GM12878 (cell line): ENCODE data around the gene GPR155. TPM values are rescaled to one million over a fixed set of nuclear protein-coding genes. Genes with fewer than 3 reads are reported as not detected.

Source experiments
- ATAC-seq: fragments of 200-7000 bp; cut with Tn5 transposase; 3 replicates; pipeline ENCODE4 v1.9.1; 2020; ENCODE audit warnings: mild to moderate bottlenecking, moderate library complexity
- BruUV-seq: library from RNA; stranded (reverse); fragments of 400-500 nt; replicated peaks from 2 replicates; lab custom pipeline; 2021; lab: Mats Ljungman, UMichigan
- CTCF ChIA-PET: fragments of 300-600 bp; sonication (Branson Sonifier 250); formaldehyde crosslinking; extraction: SDS; loops from one replicate; lab custom pipeline; 2021; ENCODE audit warnings: inconsistent platforms; lab: Yijun Ruan, JAX
- POLR2A ChIA-PET: fragments of 350-600 bp; formaldehyde crosslinking; extraction: SDS; loops from one replicate; lab custom pipeline; 2021; ENCODE audit warnings: inconsistent platforms; lab: Charles Lee
- RAD21 ChIA-PET: fragments of 300-600 bp; sonication (Branson Sonifier 250); formaldehyde crosslinking; loops from one replicate; lab custom pipeline; 2023; ENCODE audit warnings: antibody characterized with exemption; ENCODE audit not compliant: unreplicated experiment; lab: Charles Lee
- SMC1A ChIA-PET: fragments of 300-600 bp; sonication (Branson Sonifier 250); formaldehyde crosslinking; loops from one replicate; lab custom pipeline; 2023; ENCODE audit not compliant: unreplicated experiment, uncharacterized antibody; lab: Charles Lee
- DNase-seq: peaks from one replicate; pipeline ENCODE4 v3.0.0-alpha.2; 2011; ENCODE audit warnings: low read depth, low spot score
- FAIRE-seq: peaks from 3 replicates; lab custom pipeline; 2011; peaks lifted over from hg19 to GRCh38; lab: Jason Lieb, UNC
- H2AFZ ChIP-seq: 2 replicates; pipeline ENCODE4 v1.6.0; 2011; ENCODE audit warnings: low read depth, low read length, control low read depth; ENCODE audit not compliant: control insufficient read depth
- H3K27ac ChIP-seq: 2 replicates; pipeline ENCODE4 v1.5.1; 2011; ENCODE audit warnings: control low read depth; ENCODE audit not compliant: control insufficient read depth, insufficient read depth
- H3K27me3 ChIP-seq, 2 experiments: replicated peaks in 1 of 2; 2 replicates each; pipeline versions ENCODE4 v1.6.0 to v1.6.1; 2011; ENCODE audit warnings: low read length in 1 of 2; ENCODE audit not compliant: control insufficient read depth in 2 of 2, insufficient read depth in 2 of 2
- H3K36me3 ChIP-seq, 2 experiments: 2 replicates each; pipeline ENCODE4 v1.5.1; 2011; ENCODE audit warnings: low read length in 1 of 2; ENCODE audit not compliant: control insufficient read depth in 2 of 2, insufficient read depth in 2 of 2
- H3K4me1 ChIP-seq: 2 replicates; pipeline ENCODE4 v1.6.1; 2011; ENCODE audit warnings: mild to moderate bottlenecking, low read length, moderate library complexity, mixed read lengths; ENCODE audit not compliant: control insufficient read depth, insufficient read depth
- H3K4me2 ChIP-seq: 2 replicates; pipeline ENCODE4 v1.6.0; 2011; ENCODE audit warnings: control low read depth; ENCODE audit not compliant: control insufficient read depth, insufficient read depth
- H3K4me3 ChIP-seq: fragments of 200-600 bp; sonication (generic); 2 replicates; pipeline ENCODE4 v1.5.1; 2016
- H3K79me2 ChIP-seq: 2 replicates; pipeline ENCODE4 v1.6.0; 2011; ENCODE audit warnings: low read length; ENCODE audit not compliant: control insufficient read depth, insufficient read depth
- H3K9ac ChIP-seq: 2 replicates; pipeline ENCODE4 v1.8.0; 2011; ENCODE audit warnings: low read length, control low read depth, mixed read lengths; ENCODE audit not compliant: control insufficient read depth, insufficient read depth
- H3K9me3 ChIP-seq: replicated peaks from 3 replicates; pipeline ENCODE4 v1.5.1; 2011; ENCODE audit warnings: mild to moderate bottlenecking, low read length; ENCODE audit not compliant: control insufficient read depth, insufficient read depth
- H4K20me1 ChIP-seq: 2 replicates; pipeline ENCODE4 v1.6.0; 2011; ENCODE audit not compliant: control insufficient read depth, insufficient read depth
- CEBPB ChIP-seq, 2 experiments: fragments of 150-350 bp in 1 of 2; IDR thresholded peaks; 2 replicates each; pipeline ENCODE4 v1.6.1; 2012 to 2014; ENCODE audit warnings: low read depth in 2 of 2, low read length in 2 of 2, borderline replicate concordance in 1 of 2, inconsistent platforms in 1 of 2
- CREB1 ChIP-seq: IDR thresholded peaks from 2 replicates; pipeline ENCODE4 v1.6.1; 2012; ENCODE audit warnings: low read depth, mild to moderate bottlenecking, inconsistent platforms
- FOXM1 ChIP-seq: IDR thresholded peaks from 2 replicates; pipeline ENCODE4 v1.6.1; 2012; ENCODE audit warnings: low read depth, mild to moderate bottlenecking, inconsistent platforms, low read length, moderate library complexity
- JUNB ChIP-seq: IDR thresholded peaks from 2 replicates; pipeline ENCODE4 v1.6.1; 2016; ENCODE audit warnings: antibody characterized with exemption, mild to moderate bottlenecking
- KAT2A ChIP-seq: conservative IDR thresholded peaks from 2 replicates; pipeline ENCODE4 v1.6.1; 2011; ENCODE audit warnings: low read depth, low read length; ENCODE audit not compliant: control insufficient read depth
- KDM1A ChIP-seq: fragments of 200-600 bp; sonication (generic); IDR thresholded peaks from 2 replicates; pipeline ENCODE4 v1.6.1; 2016; ENCODE audit warnings: borderline replicate concordance
- MXI1 ChIP-seq: fragments of 150-350 bp; IDR thresholded peaks from 2 replicates; pipeline ENCODE4 v1.6.1; 2011; ENCODE audit warnings: low read depth, mild to moderate bottlenecking, inconsistent platforms, low read length, improper control_type of control experiment
- MYB ChIP-seq: fragments of 150-350 bp; IDR thresholded peaks from 2 replicates; pipeline ENCODE4 v1.6.1; 2014; ENCODE audit warnings: mild to moderate bottlenecking, low read depth, low read length, borderline replicate concordance
- POLR2AphosphoS2 ChIP-seq: IDR thresholded peaks from 2 replicates; pipeline ENCODE4 v1.6.1; 2011; ENCODE audit warnings: low read depth, mild to moderate bottlenecking, low read length, improper control_type of control experiment, moderate library complexity
- POU2F2 ChIP-seq: IDR thresholded peaks from 3 replicates; pipeline ENCODE4 v1.6.1; 2011; ENCODE audit warnings: low read depth, mild to moderate bottlenecking, low read length, borderline replicate concordance
- RAD51 ChIP-seq: fragments of 450-650 bp; IDR thresholded peaks from 2 replicates; pipeline ENCODE4 v1.6.1; 2016; ENCODE audit warnings: moderate library complexity, mild to moderate bottlenecking, inconsistent platforms
- RELA ChIP-seq: fragments of 450-650 bp; IDR thresholded peaks from 2 replicates; pipeline ENCODE4 v1.8.0; 2014; ENCODE audit warnings: borderline replicate concordance; ENCODE audit not compliant: partially characterized antibody
- RFX5 ChIP-seq: IDR thresholded peaks from 2 replicates; pipeline ENCODE4 v1.6.1; 2011; ENCODE audit warnings: low read depth, low read length, improper control_type of control experiment
- SMARCA5 ChIP-seq: fragments of 450-650 bp; IDR thresholded peaks from 2 replicates; pipeline ENCODE4 v1.6.1; 2017; ENCODE audit warnings: mild to moderate bottlenecking
- SMC3 ChIP-seq: IDR thresholded peaks from 2 replicates; pipeline ENCODE4 v1.6.1; 2011; ENCODE audit warnings: low read length, improper control_type of control experiment, borderline replicate concordance
- SRF ChIP-seq, 2 experiments: IDR thresholded peaks; 2 replicates each; pipeline ENCODE4 v1.6.1; 2011; ENCODE audit warnings: low read depth in 2 of 2, low read length in 2 of 2, mild to moderate bottlenecking in 1 of 2, moderate library complexity in 1 of 2
- ZNF217 ChIP-seq: fragments of 450-650 bp; IDR thresholded peaks from 2 replicates; pipeline ENCODE4 v1.6.1; 2017; ENCODE audit warnings: antibody characterized with exemption, mild to moderate bottlenecking
- WGBS: methylation state at CpG from one replicate; pipeline ENCODE4 v1.1.6; 2016; ENCODE audit warnings: low lambda C conversion rate; ENCODE audit not compliant: insufficient replicate concordance, insufficient coverage; ENCODE audit errors: missing lambda C conversion rate; 5-methylcytosine and 5-hydroxymethylcytosine counted together
- in situ Hi-C: fragments of 300-500 bp; cut with MboI; formaldehyde crosslinking; loops from 9 replicates; pipeline ENCODE4 v1.14.3; 2018; ENCODE audit warnings: mixed read lengths
- intact Hi-C: fragments of 100-400 bp; cut with micrococcal nuclease; formaldehyde crosslinking; loops from one replicate; pipeline ENCODE4 v1.14.2; 2022; ENCODE audit not compliant: unreplicated experiment
- polyA plus RNA-seq, 11 experiments: library from polyadenylated mRNA; depleted of rRNA in 4 of 11; unstranded in 6 of 11; stranded (reverse) in 5 of 11; fragments of >200 nt; fragmentation: Nextera tagmentation in 4 of 11; fragmentation: Illumina TruSeq in 1 of 11; extraction: Ambion mirVana in 4 of 11; extraction: Trizol in 1 of 11; gene quantifications; 1 replicate in 1 of 11; 2 replicates in 10 of 11; pipeline versions ENCODE4 v1.2.1 to v1.2.3, GENCODE V29; 2011 to 2016; ENCODE audit warnings: inconsistent platforms in 2 of 11, missing spikeins in 2 of 11, low read depth in 1 of 11
- total RNA-seq, 4 experiments: library from RNA; depleted of rRNA in 3 of 4; stranded (reverse); fragments of >200 nt in 3 of 4; fragmentation: Illumina TruSeq in 1 of 4; extraction: Trizol in 1 of 4; gene quantifications; 2 replicates each; pipeline versions ENCODE4 v1.2.1 to v1.2.3, GENCODE V29; 2013 to 2021
- TF ChIP-seq, protein P1 (sequence below): fragments of 450-650 bp; IDR thresholded peaks from 2 replicates; pipeline ENCODE4 v1.6.1; 2016; ENCODE audit warnings: mild to moderate bottlenecking, moderate library complexity, borderline replicate concordance
- TF ChIP-seq, protein P2 (sequence below): IDR thresholded peaks from 2 replicates; pipeline ENCODE4 v1.6.1; 2012; ENCODE audit warnings: low read length, inconsistent platforms
- TF ChIP-seq, protein P3 (sequence below): fragments of 450-650 bp; IDR thresholded peaks from 2 replicates; pipeline ENCODE4 v1.6.1; 2016; ENCODE audit warnings: mild to moderate bottlenecking

Gene GPR155
- total and polyA plus RNA-seq, 10 of the 15 experiments (the other 5 are each of a cell fraction or from before 2014, with no cell fraction given) = 0.53 to 3.0 (median 1.5) TPM

GRCh38 chr2:174454566-174454965, 32.3 kb downstream of the GPR155 start:
- H3K4me2 ChIP-seq = no peak overlapping the region
- H3K27ac ChIP-seq = no peak overlapping the region
- no peak for TF ChIP-seq POU2F2
- no peak for TF ChIP-seq RELA
- TF ChIP-seq, protein P1, sequence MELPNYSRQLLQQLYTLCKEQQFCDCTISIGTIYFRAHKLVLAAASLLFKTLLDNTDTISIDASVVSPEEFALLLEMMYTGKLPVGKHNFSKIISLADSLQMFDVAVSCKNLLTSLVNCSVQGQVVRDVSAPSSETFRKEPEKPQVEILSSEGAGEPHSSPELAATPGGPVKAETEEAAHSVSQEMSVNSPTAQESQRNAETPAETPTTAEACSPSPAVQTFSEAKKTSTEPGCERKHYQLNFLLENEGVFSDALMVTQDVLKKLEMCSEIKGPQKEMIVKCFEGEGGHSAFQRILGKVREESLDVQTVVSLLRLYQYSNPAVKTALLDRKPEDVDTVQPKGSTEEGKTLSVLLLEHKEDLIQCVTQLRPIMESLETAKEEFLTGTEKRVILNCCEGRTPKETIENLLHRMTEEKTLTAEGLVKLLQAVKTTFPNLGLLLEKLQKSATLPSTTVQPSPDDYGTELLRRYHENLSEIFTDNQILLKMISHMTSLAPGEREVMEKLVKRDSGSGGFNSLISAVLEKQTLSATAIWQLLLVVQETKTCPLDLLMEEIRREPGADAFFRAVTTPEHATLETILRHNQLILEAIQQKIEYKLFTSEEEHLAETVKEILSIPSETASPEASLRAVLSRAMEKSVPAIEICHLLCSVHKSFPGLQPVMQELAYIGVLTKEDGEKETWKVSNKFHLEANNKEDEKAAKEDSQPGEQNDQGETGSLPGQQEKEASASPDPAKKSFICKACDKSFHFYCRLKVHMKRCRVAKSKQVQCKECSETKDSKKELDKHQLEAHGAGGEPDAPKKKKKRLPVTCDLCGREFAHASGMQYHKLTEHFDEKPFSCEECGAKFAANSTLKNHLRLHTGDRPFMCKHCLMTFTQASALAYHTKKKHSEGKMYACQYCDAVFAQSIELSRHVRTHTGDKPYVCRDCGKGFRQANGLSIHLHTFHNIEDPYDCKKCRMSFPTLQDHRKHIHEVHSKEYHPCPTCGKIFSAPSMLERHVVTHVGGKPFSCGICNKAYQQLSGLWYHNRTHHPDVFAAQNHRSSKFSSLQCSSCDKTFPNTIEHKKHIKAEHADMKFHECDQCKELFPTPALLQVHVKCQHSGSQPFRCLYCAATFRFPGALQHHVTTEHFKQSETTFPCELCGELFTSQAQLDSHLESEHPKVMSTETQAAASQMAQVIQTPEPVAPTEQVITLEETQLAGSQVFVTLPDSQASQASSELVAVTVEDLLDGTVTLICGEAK = no peak
- TF ChIP-seq FOXM1 = no peak
- no peak for TF ChIP-seq POLR2AphosphoS2
- no peak for TF ChIP-seq KDM1A
- no peak for TF ChIP-seq KAT2A
- TF ChIP-seq MXI1 = no peak
- TF ChIP-seq SMARCA5 = no peak
- TF ChIP-seq CREB1 = no peak
- TF ChIP-seq ZNF217 = no peak
- no peak for TF ChIP-seq JUNB
- TF ChIP-seq, protein P2, sequence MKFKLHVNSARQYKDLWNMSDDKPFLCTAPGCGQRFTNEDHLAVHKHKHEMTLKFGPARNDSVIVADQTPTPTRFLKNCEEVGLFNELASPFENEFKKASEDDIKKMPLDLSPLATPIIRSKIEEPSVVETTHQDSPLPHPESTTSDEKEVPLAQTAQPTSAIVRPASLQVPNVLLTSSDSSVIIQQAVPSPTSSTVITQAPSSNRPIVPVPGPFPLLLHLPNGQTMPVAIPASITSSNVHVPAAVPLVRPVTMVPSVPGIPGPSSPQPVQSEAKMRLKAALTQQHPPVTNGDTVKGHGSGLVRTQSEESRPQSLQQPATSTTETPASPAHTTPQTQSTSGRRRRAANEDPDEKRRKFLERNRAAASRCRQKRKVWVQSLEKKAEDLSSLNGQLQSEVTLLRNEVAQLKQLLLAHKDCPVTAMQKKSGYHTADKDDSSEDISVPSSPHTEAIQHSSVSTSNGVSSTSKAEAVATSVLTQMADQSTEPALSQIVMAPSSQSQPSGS = no peak
- no peak for TF ChIP-seq CEBPB (IDR thresholded peaks at IDR 0.05; ENCODE audit: borderline replicate concordance in 1 of 2, low read depth in 2 of 2, low read length in 2 of 2)
- TF ChIP-seq SMC3 = no peak
- TF ChIP-seq, protein P3, sequence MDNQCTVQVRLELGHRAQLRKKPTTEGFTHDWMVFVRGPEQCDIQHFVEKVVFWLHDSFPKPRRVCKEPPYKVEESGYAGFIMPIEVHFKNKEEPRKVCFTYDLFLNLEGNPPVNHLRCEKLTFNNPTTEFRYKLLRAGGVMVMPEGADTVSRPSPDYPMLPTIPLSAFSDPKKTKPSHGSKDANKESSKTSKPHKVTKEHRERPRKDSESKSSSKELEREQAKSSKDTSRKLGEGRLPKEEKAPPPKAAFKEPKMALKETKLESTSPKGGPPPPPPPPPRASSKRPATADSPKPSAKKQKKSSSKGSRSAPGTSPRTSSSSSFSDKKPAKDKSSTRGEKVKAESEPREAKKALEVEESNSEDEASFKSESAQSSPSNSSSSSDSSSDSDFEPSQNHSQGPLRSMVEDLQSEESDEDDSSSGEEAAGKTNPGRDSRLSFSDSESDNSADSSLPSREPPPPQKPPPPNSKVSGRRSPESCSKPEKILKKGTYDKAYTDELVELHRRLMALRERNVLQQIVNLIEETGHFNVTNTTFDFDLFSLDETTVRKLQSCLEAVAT = no peak
- TF ChIP-seq RAD51 = no peak
- no peak for TF ChIP-seq MYB
- TF ChIP-seq SRF (IDR thresholded peaks at IDR 0.05; ENCODE audit: low read depth in 2 of 2, low read length in 2 of 2) = no peak
- TF ChIP-seq RFX5 = no peak
- TF ChIP-seq, all 136 proteins: peak for 0
- Histone ChIP-seq H3K36me3 (no peaks in the 10 kb centered on the region; a peak in 1 of 4 replicates), H4K20me1 (no peaks in the 10 kb centered on the region), H2AFZ (no peak overlapping the region), H3K79me2 (no peaks in the 10 kb centered on the region), H3K4me1 (peaks cover 9% of the 10 kb centered on the region; the same call in 1 of the 2 replicates), H3K9ac (no peak overlapping the region), H3K4me3 (no peak overlapping the region), H3K27me3 (no peaks in the 10 kb centered on the region), H3K9me3 (no peaks in the 10 kb centered on the region; the same call in 2 of the 3 replicates)
- ATAC-seq = no peak
- BruUV-seq = no TSS peak
- intact Hi-C loops = no loop called here
- in situ Hi-C loops = no loop called here
- no peak for DNase-seq
- CTCF ChIA-PET = no interaction called here
- no peak for FAIRE-seq
- SMC1A ChIA-PET = no interaction called here
- POLR2A ChIA-PET = no interaction called here
- RAD21 ChIA-PET = no interaction called here
- WGBS = 86% methylated on average over 2 of the region's 2 CpGs
